GM10266 (cell line): ENCODE measurements around the gene JPT1.
"Not testable (repeated sequence)": the region's sequence is repeated elsewhere in the genome, so short reads cannot be mapped to it uniquely, and the experiment has no call there.

Experiments used
- DNase-seq: peaks from one replicate; pipeline ENCODE4 v3.0.0; 2012; ENCODE audit errors: extremely low spot score
- CTCF ChIP-seq: IDR thresholded peaks from 2 replicates; pipeline ENCODE4 v1.5.1; 2012; ENCODE audit warnings: mild to moderate bottlenecking, low read depth; ENCODE audit not compliant: control insufficient read depth, insufficient read depth; ENCODE audit errors: missing control alignments

Gene JPT1

GRCh38 chr17:75173526-75173925 lies 19.2 kb upstream of the JPT1 start:
- no peak for DNase-seq
- TF ChIP-seq CTCF = no peak

GRCh38 chr17:75168998-75169397 lies 14.7 kb upstream of the JPT1 start:
- no peak for TF ChIP-seq CTCF
- DNase-seq = no peak

GRCh38 chr17:75164606-75165005 lies 10.3 kb upstream of the JPT1 start:
- DNase-seq = not testable (repeated sequence)

- TF ChIP-seq CTCF = no peak
These were observed 8.8 kb upstream of the JPT1 start for GRCh38 chr17:75163074-75163473.

GRCh38 chr17:75160211-75160610 lies 5.9 kb upstream of the JPT1 start:
- TF ChIP-seq CTCF = no peak
- DNase-seq = no peak

More at GRCh38 chr17:75163074-75163473, 8.8 kb upstream of the JPT1 start:
- DNase-seq = no peak

GRCh38 chr17:75159196-75160031 lies 5.1 kb upstream of the JPT1 start:
- no peak for DNase-seq

GRCh38 chr17:75158480-75158879 lies 4.2 kb upstream of the JPT1 start:
- DNase-seq = not testable (repeated sequence)

More at GRCh38 chr17:75159196-75160031, 5.1 kb upstream of the JPT1 start:
- no peak for TF ChIP-seq CTCF

- no peak for TF ChIP-seq CTCF
- no peak for DNase-seq
These were observed 884 bp upstream of the JPT1 start for GRCh38 chr17:75155191-75155601.
